OCI-LY3 (cell line): ENCODE data around the gene ZSCAN2.
"Not testable (repeated sequence)": the region's sequence is repeated elsewhere in the genome, so short reads cannot be mapped to it uniquely, and the experiment has no call there.

ENCODE experiments used
- H2AFZ ChIP-seq: fragments of 200-600, 300-600 bp; shearing (Covaris generic); 2 replicates; pipeline ENCODE4 v1.6.0; 2014; ENCODE audit warnings: antibody characterized with exemption, low read depth, low read length
- H3K27ac ChIP-seq: fragments of 200-600, 300-600 bp; sonication (generic); 2 replicates; pipeline ENCODE4 v1.5.1; 2014; ENCODE audit warnings: mild to moderate bottlenecking, low read length, moderate library complexity, mixed read lengths
- H3K27me3 ChIP-seq: fragments of 200-600, 300-600 bp; sonication (generic); 2 replicates; pipeline ENCODE4 v1.6.1; 2014; ENCODE audit warnings: low read depth, low read length, mixed read lengths
- H3K36me3 ChIP-seq: fragments of 200-600, 300-600 bp; sonication (generic); replicated peaks from 2 replicates; pipeline ENCODE3; 2014; ENCODE audit warnings: low read depth, low read length, mixed read lengths
- H3K4me1 ChIP-seq: fragments of 300-600, 200-600 bp; sonication (generic); 2 replicates; pipeline ENCODE4 v1.6.1; 2014; ENCODE audit warnings: low read length, mixed read lengths
- H3K4me2 ChIP-seq: fragments of 200-600, 300-600 bp; sonication (generic); 2 replicates; pipeline ENCODE4 v1.6.1; 2014; ENCODE audit warnings: low read length, mixed read lengths
- H3K4me3 ChIP-seq: fragments of 300-600, 200-600 bp; sonication (generic); 2 replicates; pipeline ENCODE4 v1.5.1; 2014; ENCODE audit warnings: antibody characterized with exemption, mild to moderate bottlenecking, low read length, moderate library complexity
- H3K79me2 ChIP-seq: fragments of 300-600, 200-600 bp; shearing (Covaris generic); 2 replicates; pipeline ENCODE4 v1.6.1; 2014; ENCODE audit warnings: mild to moderate bottlenecking, low read length, mixed read lengths
- H3K9ac ChIP-seq: fragments of 300-600, 200-600 bp; shearing (Covaris generic); 2 replicates; pipeline ENCODE4 v1.6.0; 2014; ENCODE audit warnings: mild to moderate bottlenecking, low read length, moderate library complexity
- H3K9me3 ChIP-seq: fragments of 200-600, 300-600 bp; shearing (Covaris generic); 2 replicates; pipeline ENCODE4 v1.6.1; 2014; ENCODE audit warnings: low read length, mixed read lengths; ENCODE audit not compliant: insufficient read depth
- H4K20me1 ChIP-seq: fragments of 200-600, 300-600 bp; sonication (generic); 2 replicates; pipeline ENCODE4 v1.6.1; 2016; ENCODE audit warnings: low read length, mixed read lengths; ENCODE audit not compliant: insufficient read depth
- CTCF ChIP-seq: fragments of 200-600, 300-600 bp; sonication (generic); IDR thresholded peaks from 2 replicates; pipeline ENCODE4 v1.5.1; 2014; ENCODE audit warnings: antibody characterized with exemption, low read length, low read depth
- EZH2phosphoT487 ChIP-seq: fragments of 200-600 bp; shearing (Covaris generic); IDR thresholded peaks from 2 replicates; pipeline ENCODE4 v1.6.1; 2018; ENCODE audit warnings: antibody characterized with exemption, mixed run types, low read depth

The ZSCAN2 gene

GRCh38 chr15:84570164-84570735 lies 30.6 kb upstream of the ZSCAN2 start:
- no peaks in the 10 kb centered on the region for H3K79me2 ChIP-seq
- H3K4me1 ChIP-seq, result peaks cover 5% of the 10 kb centered on the region
- H3K9me3 ChIP-seq, result no peaks in the 10 kb centered on the region
- H3K27me3 ChIP-seq, result no peaks in the 10 kb centered on the region
- peak overlapping the region; percentile 75 for H2AFZ ChIP-seq
- H3K9ac ChIP-seq, result peak overlapping the region; percentile 77
- H3K4me3 ChIP-seq, result peak overlapping the region; percentile 82
- TF ChIP-seq CTCF (no peak), EZH2phosphoT487 (no peak)
- no peaks in the 10 kb centered on the region for H3K36me3 ChIP-seq
- H3K27ac ChIP-seq, result peak overlapping the region; percentile 49
- no peaks in the 10 kb centered on the region for H4K20me1 ChIP-seq
- H3K4me2 ChIP-seq, result peak overlapping the region; percentile 66

- no peaks in the 10 kb centered on the region for H3K79me2 ChIP-seq
- peaks cover 5% of the 10 kb centered on the region for H3K4me1 ChIP-seq
- H3K27me3 ChIP-seq, result no peaks in the 10 kb centered on the region
- no peaks in the 10 kb centered on the region for H3K9me3 ChIP-seq
- TF ChIP-seq CTCF (no peak), EZH2phosphoT487 (no peak)
- H3K9ac ChIP-seq, result no peak overlapping the region
- H3K36me3 ChIP-seq, result no peaks in the 10 kb centered on the region
- H3K27ac ChIP-seq, result no peak overlapping the region
- no peak overlapping the region for H3K4me3 ChIP-seq
- no peak overlapping the region for H3K4me2 ChIP-seq
- H4K20me1 ChIP-seq, result no peaks in the 10 kb centered on the region
- no peak overlapping the region for H2AFZ ChIP-seq
These were observed 28.6 kb upstream of the ZSCAN2 start for GRCh38 chr15:84572231-84572630.

- Histone ChIP-seq H2AFZ (no peak overlapping the region), H3K27me3 (no peaks in the 10 kb centered on the region), H3K9me3 (no peaks in the 10 kb centered on the region), H3K27ac (no peak overlapping the region), H3K4me1 (no peaks in the 10 kb centered on the region; the same call in 1 of the 2 replicates), H3K4me2 (no peak overlapping the region), H3K9ac (no peak overlapping the region), H4K20me1 (no peaks in the 10 kb centered on the region), H3K36me3 (no peaks in the 10 kb centered on the region), H3K79me2 (no peaks in the 10 kb centered on the region), H3K4me3 (no peak overlapping the region)
- TF ChIP-seq CTCF (no peak), EZH2phosphoT487 (no peak)
These were observed 25.3 kb upstream of the ZSCAN2 start for GRCh38 chr15:84575493-84575892.

- H3K27ac ChIP-seq, H3K4me1 ChIP-seq, H3K4me2 ChIP-seq, H3K79me2 ChIP-seq, H3K4me3 ChIP-seq, H3K36me3 ChIP-seq, H2AFZ ChIP-seq, H3K27me3 ChIP-seq, H3K9ac ChIP-seq, H3K9me3 ChIP-seq, H4K20me1 ChIP-seq: not testable (repeated sequence)
These were observed 22.9 kb upstream of the ZSCAN2 start for GRCh38 chr15:84577891-84578290.

- not testable (repeated sequence) for H4K20me1 ChIP-seq, H2AFZ ChIP-seq, H3K4me3 ChIP-seq, H3K4me2 ChIP-seq, H3K36me3 ChIP-seq, H3K4me1 ChIP-seq, H3K9me3 ChIP-seq, H3K27ac ChIP-seq, H3K27me3 ChIP-seq, H3K9ac ChIP-seq, H3K79me2 ChIP-seq
These were observed 21.5 kb upstream of the ZSCAN2 start for GRCh38 chr15:84579261-84579721.

GRCh38 chr15:84581676-84582428 lies 19.0 kb upstream of the ZSCAN2 start:
- not testable (repeated sequence) for H3K4me3 ChIP-seq, H3K27ac ChIP-seq, H3K4me2 ChIP-seq, H3K36me3 ChIP-seq, H2AFZ ChIP-seq, H3K9me3 ChIP-seq, H3K9ac ChIP-seq, H4K20me1 ChIP-seq, H3K27me3 ChIP-seq, H3K4me1 ChIP-seq, H3K79me2 ChIP-seq
